GM19372 (cell line): ENCODE data around the gene SANBR.

Experiments used
- ATAC-seq: cut with Tn5 transposase; IDR thresholded peaks from one replicate; pipeline ENCODE4 v1.9.1; 2021; ENCODE audit warnings: mild to moderate bottlenecking, low read depth, moderate library complexity; ENCODE audit not compliant: unreplicated experiment

SANBR gene

DNA sequence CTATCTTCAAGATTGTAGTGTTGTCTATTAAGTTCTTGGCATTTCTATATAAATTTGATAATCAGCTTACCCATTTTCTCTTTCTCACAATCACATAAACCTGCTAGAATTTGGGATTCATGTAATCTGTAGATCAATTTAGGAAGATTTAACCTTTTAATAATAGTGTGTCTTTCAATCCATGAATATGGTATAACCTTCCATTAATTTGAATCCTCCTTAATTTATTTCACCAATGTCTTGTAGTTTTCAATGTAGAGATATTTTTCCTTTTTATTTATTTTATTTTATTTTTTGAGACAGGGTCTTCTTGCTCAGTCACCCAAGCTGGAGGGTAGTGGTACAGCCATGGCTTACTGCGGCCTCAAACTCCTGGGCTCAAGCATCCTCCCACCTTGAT, 20.2 kb downstream of the SANBR start:
- no peak for ATAC-seq

DNA sequence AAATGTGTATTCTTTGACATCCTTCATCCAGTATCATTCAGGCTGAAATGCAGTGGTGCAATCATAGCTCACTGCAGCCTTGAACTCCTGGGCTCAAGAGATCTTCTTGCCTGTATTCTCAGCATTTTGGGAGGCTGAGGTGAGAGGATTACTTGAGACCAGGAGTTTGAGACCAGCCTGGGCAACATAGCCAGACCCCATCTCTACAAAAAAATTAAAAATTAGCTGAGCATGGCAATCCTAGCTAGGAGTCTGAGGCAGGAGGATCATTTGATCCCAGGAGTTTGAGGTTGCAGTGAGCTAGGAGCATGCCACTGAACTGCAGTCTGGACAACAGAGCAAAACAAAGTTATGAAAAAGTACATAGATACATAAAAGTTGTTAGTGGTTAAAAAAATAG, 24.1 kb downstream of the SANBR start:
- no peak for ATAC-seq

- ATAC-seq: no peak
Observed at GRCh38 chr2:61090386-61090921, 24.8 kb downstream of the SANBR start.

DNA sequence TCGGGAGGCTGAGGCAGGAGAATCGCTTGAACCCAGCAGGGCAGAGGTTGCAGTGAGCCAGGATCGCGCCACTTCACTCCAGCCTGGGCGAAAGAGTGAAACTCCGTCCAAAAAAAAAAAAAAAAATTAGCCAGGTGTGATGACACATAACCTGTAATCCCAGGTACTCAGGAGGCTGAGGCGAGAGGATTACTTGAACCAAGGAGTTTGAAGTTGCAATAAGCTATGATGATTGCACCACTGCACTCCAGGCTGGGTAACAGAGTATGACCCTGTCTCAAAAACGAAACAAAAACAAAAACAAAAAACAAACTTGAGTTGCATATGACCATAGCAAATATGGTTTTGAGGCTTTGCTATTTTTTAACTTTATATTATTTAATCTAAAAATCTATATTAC, 25.8 kb downstream of the SANBR start:
- ATAC-seq: no peak

GRCh38 chr2:61096438-61096837, 30.8 kb downstream of the SANBR start:
- ATAC-seq: no peak

- no peak for ATAC-seq
Observed at GRCh38 chr2:61100801-61101200, 35.1 kb downstream of the SANBR start.

DNA sequence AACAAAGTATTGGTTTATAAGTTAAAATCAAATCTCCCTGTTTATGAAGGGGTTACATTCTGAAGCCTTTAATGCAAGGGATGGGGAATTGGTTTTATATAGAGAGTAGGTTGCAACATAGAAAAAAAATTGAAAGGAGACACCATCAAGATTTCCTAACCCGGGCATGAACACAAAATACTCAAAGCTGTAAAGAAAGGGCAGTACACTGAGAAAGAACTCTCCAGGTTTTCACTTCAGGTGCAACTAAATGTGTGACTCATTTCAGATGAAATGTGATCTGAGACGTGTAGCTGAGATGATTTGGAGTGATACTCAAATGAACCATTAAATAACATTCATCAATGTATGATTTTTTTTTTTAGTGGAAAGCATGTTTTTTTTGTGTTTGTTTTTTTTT, 43.6 kb downstream of the SANBR start:
- no peak for ATAC-seq

- no peak for ATAC-seq
Observed at GRCh38 chr2:61111708-61112107, 46.0 kb downstream of the SANBR start.

DNA sequence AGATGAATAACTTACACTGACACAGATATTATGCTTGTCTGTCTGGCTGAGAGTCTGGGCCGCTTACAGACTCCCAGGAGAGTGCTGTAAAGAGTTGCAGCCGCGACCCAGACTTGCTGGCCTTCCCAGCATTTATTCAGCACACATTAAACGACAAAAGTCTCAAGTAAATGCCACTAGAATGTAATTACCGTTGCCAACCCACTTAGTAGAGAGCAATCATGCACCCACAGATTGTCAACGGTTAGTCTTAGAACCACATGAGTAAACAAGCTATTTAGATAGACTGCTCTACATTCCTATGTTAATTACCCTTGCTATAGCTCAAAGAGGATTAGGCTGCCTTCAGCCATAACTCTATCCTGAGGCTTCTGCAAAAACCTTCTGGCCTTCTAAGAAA, 48.5 kb downstream of the SANBR start:
- no peak for ATAC-seq
